ENCODE data around the gene MRPL33. TPM values are rescaled to one million over a fixed set of nuclear protein-coding genes. Genes with fewer than 3 reads are reported as not detected.
"Not testable (repeated sequence)": the region's sequence is repeated elsewhere in the genome, so short reads cannot be mapped to it uniquely, and the experiment has no call there.

Gene MRPL33
- total RNA-seq, 1 donor from 2014 or later, result 70.5 TPM

DNA sequence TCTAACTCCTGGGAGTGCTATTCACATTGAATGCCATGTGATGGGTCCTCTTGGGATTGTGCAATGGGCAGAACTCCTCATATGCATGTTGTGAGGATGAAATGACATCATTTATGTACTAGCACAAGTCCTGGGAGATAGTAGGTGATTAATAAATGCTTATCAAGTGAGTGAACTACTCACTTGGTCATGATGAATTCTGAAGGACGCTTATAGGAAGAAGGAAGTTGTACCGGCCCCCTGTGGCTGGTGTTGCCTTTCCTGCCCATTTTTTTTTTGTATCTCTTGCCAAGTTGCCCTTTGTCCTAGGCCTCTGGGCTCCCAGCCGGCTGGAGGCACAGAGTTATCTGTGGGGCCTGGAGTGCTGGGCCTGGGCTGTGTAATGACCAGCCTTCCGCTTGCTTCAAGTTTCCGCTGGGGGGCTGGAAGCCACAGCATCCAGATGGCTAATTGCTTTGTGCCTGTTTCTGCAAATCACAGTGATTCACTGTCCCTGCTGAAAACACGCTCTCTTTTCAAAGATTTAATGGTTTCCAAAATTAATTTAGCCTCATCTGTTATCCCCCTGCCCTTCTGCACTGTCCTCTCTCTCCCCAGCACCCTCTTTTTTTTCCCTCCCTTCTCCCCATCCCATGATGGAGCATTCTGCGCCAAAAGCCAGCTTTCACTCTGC, 33.7 kb upstream of the MRPL33 start:
- ATAC-seq, result no peak
- intact Hi-C loops (cut with DNase I), result no loop called here
- no peak for DNase-seq (ENCODE audit: low spot score)

DNA sequence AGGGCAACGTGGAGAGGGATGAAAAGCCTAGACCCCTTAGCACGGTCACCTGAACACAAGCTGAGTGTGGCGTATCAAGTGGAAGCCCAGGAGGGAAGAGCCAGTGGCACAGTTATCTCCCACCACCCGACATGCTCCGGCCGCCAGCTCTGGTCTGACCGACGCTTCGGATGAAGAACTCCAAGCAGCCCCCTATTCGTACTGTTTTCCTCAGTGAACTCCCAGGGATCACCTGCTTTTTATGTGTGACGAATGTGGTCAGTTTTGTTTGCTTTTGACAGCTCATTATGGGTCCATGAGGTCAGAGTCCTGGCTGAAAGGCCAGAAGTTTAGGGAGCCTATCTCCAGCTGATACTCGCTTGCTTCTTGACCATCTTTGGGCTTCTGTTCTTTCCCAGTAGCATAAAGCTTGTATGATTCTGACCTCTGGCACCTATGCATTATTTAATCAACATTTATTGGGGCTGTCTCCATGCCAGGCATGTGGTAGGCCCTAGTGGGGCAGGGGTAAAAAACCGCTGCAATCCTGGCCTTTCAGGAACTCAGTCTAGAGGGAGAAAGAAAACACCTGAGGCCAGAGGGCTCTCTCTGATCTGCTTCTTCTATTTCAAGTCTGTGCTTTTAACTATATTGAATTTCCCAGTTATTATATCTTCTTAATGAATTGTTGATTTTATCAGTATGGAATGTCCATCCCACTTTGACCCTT, 33.0 kb upstream of the MRPL33 start:
- intact Hi-C loops (cut with DNase I), result no loop called here
- ATAC-seq, result no peak
- no peak for DNase-seq (ENCODE audit: low spot score)

DNA sequence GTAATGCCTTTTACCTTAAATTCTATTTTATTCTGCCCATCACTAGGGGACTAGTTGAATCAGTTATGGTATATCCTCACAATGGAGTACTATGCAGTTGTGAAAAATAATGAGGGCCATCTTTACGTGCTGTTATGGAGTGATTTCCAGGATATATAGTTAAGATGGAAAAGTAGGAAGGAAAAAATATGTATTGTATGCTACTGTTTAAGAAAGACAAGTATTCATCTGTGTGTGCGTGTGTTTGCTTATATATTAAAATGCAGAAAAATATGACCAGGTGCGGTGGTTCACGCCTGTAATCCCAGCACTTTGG, 32.5 kb upstream of the MRPL33 start:
- intact Hi-C loops (cut with DNase I), result no loop called here
- ATAC-seq, result no peak
- DNase-seq (ENCODE audit: low spot score), result no peak

DNA sequence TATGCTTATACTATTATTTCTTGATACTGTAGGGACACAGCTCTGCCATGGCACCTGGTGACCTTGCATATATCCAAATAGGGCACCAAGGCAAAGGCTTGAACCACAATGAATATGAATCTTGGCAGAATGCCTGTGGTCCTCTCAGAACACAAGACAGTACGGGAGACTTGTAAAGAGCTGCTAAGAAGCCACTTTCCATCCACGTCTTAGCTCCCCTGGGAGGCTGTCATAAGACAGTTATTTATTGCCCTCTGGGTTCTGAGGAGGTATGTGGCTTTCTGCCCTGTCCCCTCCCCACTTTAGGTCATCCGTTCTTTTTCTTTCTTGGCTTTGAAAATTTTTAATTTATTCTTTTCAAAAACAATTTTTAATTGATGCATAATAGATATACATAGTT, 29.8 kb upstream of the MRPL33 start:
- DNase-seq (ENCODE audit: low spot score) (no peak), ATAC-seq (no peak)
- intact Hi-C loops (cut with DNase I), result no loop called here

DNA sequence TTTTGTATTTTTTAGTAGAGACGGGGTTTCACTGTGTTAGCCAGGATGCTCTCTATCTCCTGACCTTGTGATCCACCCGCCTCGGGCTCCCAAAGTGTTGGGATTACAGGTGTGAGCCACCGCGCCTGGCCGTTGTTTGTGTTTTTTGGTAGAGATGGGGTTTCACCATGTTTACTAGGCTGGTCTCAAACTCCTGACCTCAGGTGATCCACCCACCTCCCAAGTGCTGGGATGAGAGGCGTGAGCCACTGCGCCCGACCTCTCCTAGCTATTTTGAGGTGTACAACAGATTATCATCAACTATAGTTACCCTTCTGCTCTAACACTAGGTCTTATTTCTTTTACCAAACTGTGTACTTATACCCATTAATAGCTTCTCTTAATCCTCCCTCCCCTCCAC, 28.9 kb upstream of the MRPL33 start:
- intact Hi-C loops (cut with DNase I), result no loop called here
- DNase-seq (ENCODE audit: low spot score) (no peak), ATAC-seq (no peak)

DNA sequence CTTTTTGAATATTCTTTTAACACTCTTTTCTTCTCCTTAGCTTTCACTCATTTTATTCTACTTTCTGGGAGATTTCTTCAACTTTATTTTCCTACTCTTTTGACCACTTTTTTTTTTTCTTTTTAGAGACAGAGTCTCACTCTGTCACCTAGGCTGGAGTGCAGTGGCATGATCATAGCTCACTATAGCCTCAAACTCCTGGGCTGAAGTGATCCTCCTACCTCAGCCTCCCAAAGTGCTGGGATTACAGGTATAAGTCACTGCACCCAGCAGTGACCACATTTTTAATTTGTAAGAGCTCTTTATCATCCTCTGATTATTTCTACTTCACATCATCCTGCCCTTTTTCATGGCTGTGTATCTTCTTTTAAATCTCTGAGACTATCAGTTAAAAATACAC, 26.0 kb upstream of the MRPL33 start:
- ATAC-seq; DNase-seq (ENCODE audit: low spot score); intact Hi-C loops (cut with DNase I): not testable (repeated sequence)

DNA sequence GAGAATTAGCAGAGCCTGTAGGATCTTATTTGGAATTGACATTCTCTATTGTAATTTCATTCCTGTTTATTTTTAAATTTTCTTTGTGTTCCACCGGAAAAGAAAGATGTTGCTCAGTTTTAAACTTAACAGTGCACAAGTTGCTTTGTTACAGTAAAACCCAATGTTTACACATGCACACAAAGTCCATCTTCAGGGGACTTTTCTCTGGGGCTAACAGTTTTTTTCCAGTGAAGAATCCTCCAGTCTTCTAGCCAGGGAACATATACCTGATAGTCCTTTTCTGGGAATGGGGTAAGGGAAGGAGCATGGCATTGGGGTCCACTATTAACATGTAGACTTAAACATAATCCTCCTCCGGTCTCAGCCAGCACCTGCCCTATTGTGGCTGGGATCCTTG, 25.2 kb upstream of the MRPL33 start:
- no peak for DNase-seq (ENCODE audit: low spot score)
- intact Hi-C loops (cut with DNase I), result no loop called here
- ATAC-seq, result no peak

DNA sequence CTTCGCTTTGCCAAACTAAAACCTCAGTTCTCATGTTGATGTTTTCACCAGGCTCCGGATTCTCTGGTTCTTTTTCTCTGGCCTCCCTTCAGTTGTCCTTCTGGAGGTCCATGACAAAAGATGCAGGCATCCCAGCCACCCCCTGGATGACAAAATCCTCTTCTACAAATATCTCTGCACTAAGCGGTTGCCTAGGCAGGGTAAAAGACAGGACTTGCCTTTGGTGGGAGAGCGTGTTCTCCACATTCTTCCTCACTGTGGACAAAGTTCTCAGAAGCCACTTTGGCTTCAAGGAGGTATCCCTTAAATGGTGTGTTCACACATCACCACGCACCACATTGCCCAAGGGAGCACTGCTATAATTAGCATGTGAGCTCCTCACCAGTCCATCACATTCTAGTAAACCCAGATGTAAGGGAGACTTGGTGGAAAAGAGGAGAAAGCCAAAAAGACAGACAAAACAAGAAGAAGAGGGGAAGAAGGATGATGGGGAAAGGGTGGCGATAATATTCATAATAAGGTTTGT, 23.6 kb upstream of the MRPL33 start:
- DNase-seq (ENCODE audit: low spot score) (no peak), ATAC-seq (no peak)
- intact Hi-C loops (cut with DNase I), result no loop called here

DNA sequence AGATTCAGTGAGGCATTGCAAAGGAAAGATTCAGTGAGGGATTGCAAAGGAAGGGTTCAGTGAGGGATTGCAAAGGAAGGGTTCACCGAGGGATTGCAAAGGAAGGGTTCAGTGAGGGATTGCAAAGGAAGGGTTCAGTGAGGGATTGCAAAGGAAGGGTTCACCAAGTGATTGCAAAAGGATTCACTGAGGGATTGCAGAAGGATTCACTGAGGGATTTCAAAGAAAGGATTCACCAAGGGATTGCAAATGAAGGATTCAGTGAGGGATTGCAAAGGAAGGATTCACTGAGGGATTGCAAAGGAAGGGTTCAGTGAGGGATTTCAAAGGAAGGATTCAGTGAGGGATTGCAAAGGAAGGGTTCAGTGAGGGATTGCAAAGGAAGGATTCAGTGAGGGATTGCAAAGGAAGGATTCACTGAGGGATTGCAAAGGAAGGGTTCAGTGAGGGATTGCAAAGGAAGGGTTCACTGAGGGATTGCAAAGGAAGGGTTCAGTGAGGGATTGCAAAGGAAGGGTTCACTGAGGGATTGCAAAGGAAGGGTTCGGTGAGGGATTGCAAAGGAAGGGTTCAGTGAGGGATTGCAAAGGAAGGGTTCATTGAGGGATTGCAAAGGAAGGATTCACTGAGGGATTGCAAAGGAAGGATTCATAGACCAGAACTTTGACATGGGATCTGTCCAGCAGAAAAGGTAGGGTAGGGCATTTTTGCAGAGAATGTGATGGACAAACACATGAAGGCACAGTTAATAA, 22.5 kb upstream of the MRPL33 start:
- intact Hi-C loops (cut with DNase I); ATAC-seq; DNase-seq (ENCODE audit: low spot score): not testable (repeated sequence)

DNA sequence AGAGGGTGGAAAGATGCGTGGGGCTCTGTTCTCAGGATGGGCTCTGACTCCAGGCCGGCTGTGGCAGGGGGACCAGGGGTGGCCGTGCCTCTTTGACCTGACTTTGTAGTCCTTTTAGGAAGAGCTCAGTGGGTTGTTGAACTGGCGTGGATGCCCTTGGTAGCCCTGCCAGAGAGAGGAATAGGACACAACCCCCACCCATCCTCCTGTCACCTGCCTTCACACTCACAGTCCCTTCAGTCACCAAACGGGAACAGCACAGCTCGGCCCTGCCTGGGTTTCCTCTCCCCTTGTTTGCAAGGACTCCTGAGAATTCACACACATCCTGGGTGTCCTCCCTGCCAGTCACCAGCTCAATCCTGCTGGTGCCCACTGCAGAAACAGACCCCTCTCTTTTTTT, 20.1 kb upstream of the MRPL33 start:
- ATAC-seq (no peak), DNase-seq (ENCODE audit: low spot score) (no peak)
- intact Hi-C loops (cut with DNase I), result no loop called here

DNA sequence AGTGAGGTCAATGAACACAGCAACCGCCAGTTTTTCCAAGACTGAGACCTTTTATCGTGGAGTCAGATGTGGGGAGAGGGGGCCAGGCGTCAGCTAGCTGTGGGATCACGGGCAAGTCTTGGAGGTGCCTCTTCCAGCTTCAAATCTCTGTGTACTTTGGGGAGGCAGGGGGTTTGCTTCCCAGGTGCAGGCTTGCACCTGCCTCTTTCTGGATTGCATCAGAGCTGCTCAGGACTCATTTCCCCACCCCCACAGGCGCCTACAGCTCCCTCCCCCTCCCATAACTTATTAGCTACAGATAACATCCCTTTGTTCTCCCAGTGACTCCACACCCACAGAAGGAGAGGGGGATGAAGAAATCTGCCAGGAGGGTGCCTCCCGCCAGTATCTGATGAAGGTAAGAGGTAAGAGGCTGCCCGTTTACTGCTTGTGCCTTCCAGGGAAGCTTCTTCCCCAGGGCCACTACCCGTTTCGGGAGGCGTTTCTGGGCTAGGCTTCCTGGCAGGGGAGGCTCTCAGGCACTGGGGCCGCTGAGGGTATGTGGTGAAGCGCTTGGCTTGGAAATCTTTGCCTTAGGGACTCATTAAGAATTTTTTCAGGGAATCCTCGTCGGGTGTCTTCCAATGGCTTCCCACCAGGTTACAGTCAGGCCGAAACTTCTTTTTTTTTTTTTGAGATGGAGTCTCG, 18.8 kb upstream of the MRPL33 start:
- no peak for ATAC-seq
- intact Hi-C loops (cut with DNase I), result no loop called here

DNA sequence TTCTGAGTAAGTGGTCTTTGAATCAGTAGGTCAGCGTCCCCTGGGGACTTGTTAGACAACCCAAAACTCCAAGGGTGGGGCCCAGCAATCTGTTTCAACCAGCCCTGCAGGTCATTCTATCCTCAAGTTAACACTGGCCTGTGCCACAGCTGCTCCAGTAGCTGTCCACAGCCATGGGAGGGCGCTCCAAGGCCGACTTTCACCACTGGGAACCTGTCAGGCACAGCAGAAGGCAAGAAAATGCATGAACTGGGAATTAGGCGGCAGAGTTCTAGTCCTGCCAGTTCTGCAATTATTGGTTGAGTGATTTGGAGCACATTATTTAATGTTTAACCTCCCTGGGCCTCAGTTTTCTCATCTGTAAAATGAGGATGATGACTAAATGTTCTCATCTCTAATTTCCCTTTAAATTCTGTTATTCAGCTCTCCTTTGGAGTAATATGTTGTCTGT, 17.4 kb upstream of the MRPL33 start:
- DNase-seq (ENCODE audit: low spot score) (peak; percentile 87), ATAC-seq (peak; percentile 73)
- intact Hi-C loops (cut with DNase I), result no loop called here

More for the DNA sequence above, 18.8 kb upstream of the MRPL33 start:
- DNase-seq (ENCODE audit: low spot score), result no peak

DNA sequence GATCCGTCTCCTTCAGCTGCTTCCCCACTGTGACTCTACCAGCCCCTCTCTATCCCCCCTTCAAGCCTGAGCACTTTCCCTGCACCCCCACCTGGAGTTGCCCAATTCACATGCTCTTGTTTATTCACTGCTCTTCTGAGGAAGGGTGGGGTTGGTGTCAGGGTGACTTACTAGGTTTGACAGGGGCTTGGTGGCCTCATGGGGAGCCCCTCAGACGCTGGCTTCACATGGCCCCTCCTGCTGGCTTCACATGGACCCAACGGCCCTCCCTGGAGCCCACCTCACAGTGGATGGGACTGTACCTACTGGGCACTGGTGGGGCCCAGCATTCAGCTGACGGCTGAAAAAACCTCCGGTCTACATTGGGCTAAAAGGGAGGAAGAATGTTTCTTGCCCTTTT, 16.7 kb upstream of the MRPL33 start:
- intact Hi-C loops (cut with DNase I), result no loop called here
- ATAC-seq (no peak), DNase-seq (ENCODE audit: low spot score) (no peak)

DNA sequence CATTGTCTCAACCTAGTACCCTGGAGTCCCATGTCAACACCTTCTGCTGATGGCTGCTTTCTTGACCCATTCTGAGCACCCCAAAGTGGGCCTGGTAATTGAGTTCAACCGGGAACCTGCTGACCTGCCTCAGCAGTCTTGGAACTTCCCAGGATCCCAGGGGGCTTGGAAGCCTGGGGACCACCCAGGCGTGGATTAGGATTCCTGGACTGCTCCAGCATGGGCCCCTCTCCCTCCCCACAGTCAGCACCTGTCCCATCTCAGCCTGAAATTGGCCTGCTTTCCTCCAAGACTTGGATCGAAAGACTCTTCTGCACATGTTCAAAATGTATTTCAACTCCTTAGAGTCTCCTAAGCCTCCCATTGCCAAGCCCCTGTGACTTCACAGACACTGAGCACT, 15.4 kb upstream of the MRPL33 start:
- ATAC-seq, result no peak
- intact Hi-C loops (cut with DNase I), result no loop called here
- no peak for DNase-seq (ENCODE audit: low spot score)

DNA sequence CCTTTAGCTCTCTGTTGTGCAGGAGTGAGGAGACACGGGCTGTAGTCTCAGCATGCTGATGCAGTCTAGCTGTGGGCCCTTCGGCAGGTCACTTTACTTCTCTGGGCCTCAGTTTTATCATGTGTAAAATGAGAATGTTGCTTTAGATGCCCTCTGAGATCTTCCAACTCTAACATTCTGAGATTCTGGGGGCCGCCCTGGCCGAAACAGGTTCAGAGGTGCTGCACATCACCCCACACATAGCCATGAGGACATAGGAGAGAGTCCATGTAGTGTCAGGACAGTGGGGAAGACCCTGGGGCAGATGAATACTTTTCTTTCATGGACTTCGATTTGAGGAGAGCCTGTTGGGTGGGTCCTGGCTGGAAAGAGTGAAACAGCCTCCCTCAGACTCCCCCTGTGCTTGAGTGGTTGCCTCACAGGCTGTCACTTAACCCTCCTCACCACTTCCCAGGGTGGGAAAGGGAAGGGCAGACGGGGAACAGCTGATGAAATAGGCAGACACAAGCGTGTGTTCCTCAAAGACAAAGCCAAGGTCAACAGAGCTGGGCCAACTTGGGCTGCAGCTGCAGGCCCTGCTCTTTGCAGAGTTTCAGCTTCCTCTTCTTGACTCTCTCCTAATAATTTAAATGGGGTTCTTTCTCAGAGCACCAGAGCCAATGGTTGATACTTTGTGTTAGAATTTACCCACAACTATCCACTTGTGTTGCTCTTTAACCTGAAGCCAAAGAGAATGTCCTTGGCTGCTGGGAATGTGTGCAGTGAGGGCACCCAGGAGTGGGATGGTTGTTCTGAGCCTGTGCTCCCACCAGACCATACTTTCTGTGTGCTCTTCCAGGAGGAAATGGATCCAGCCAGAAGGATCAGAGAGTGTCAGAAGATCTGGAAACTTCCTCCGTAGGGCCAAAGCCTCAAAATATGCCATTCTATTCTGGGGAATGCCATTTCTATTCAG, 14.7 kb upstream of the MRPL33 start:
- intact Hi-C loops (cut with DNase I), result no loop called here
- peak; percentile 68 for DNase-seq (ENCODE audit: low spot score)

DNA sequence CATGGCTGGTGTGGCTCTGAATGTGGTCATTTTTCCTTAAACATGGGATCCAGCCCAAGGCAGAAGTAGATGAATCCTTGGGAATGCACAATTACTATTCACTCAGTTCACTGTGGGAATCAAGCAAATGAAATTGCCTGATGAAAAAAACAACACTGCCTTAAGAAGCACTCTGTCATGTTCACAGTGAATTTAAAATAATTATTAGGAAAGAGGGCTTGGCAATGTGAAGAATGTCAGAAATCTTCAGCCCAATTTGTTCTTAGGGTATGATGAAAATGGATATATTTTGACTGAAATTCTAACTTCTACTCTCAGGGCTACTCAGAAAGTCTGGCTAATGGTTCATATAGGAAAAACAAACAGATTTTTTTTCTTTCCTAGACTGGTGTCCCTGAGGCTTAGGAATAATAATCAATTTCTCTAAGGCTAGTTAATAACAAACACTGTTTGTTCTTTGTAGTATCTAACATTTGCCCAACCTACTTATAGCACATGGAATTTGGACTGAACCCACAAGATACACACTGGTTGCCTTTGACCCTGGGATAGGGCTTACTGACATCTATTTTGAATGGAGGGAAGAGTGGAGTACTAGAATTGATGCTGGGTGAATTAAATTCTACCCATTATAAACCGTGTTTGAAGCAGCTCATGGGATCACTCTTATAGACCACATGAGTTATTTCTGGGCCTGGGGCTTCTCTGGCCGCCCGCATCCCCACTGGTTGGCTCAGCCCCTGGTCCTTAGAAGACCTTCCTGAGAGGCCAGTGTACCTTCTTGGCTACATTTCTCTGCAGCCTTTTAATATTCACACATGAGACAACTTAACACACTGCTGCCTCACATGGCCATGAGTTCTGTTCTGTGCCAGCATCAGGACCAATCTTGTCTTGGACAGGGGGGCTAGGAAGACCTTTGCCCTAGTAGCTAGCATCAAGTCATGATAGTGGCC, 8.3 kb upstream of the MRPL33 start:
- intact Hi-C loops (cut with DNase I), result no loop called here
- DNase-seq (ENCODE audit: low spot score) (no peak), ATAC-seq (no peak)

More for the DNA sequence above, 14.7 kb upstream of the MRPL33 start:
- peak; percentile 93 for ATAC-seq

DNA sequence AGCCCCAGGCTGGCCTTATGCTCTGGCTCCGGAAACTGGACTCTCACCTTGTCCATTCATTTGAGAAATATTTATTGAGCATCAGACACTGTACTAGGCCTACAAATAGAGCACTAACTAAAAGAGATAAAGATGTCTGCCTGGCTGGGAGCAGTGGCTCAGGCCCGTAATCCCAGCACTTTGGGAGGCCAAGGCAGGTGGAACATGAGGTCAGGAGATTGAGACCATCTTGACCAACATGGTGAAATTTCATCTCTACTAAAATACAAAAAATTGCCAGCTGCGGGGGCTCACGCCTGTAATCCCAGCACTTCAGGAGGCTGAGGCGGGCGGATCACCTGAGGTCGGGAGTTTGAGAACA, 7.6 kb upstream of the MRPL33 start:
- ATAC-seq, result no peak
- intact Hi-C loops (cut with DNase I), result no loop called here
- no peak for DNase-seq (ENCODE audit: low spot score)
